Measurements from ENCODE around the gene RAB3GAP2.

- TF ChIP-seq CTCF (IDR thresholded peaks at IDR 0.05), result no peak
- no peak for TF ChIP-seq ZFX (IDR thresholded peaks at IDR 0.05; ENCODE audit: borderline replicate concordance)
Observed at GRCh38 chr1:220290140-220290761, 18.0 kb upstream of the RAB3GAP2 start.

Data from 22Rv1 (cell line).